ENCODE data around the gene WAS.

GRCh38 chrX:48711162-48711928 lies 27.7 kb downstream of the WAS start:
- TF ChIP-seq CTCF (conservative IDR thresholded peaks at IDR 0.05; ENCODE audit: low read length) (no peak), EZH2phosphoT487 (IDR thresholded peaks at IDR 0.05; ENCODE audit: borderline replicate concordance) (no peak)
